HepG2 (cell line): Measurements from ENCODE around the gene TVP23A. TPM values are rescaled to one million over a fixed set of nuclear protein-coding genes. Genes with fewer than 3 reads are reported as not detected.

Experiments used
- ATAC-seq: fragments of 200-7000 bp; cut with Tn5 transposase; 3 replicates; pipeline ENCODE4 v1.9.1; 2020; ENCODE audit warnings: mild to moderate bottlenecking, moderate library complexity
- BruUV-seq: library from RNA; stranded (reverse); fragments of 400-500 nt; replicated peaks from 2 replicates; lab custom pipeline; 2021; lab: Mats Ljungman, UMichigan
- CTCF ChIA-PET: fragments of 300-600 bp; formaldehyde crosslinking; extraction: SDS; loops from one replicate; lab custom pipeline; 2021; ENCODE audit warnings: low total read pairs, inconsistent platforms, low intra/inter-chr PET ratio; lab: Yijun Ruan, JAX
- POLR2A ChIA-PET: fragments of 350-600 bp; sonication (Branson Sonifier 250); formaldehyde crosslinking; loops from one replicate; lab custom pipeline; 2020; ENCODE audit warnings: antibody characterized with exemption, inconsistent platforms; lab: Yijun Ruan, JAX
- DNase-seq: peaks from one replicate; pipeline ENCODE4 v3.0.0-alpha.2; 2015; ENCODE audit warnings: low spot score
- FAIRE-seq: peaks from 3 replicates; lab custom pipeline; 2011; peaks lifted over from hg19 to GRCh38; lab: Jason Lieb, UNC
- H2AFZ ChIP-seq: one replicate; pipeline ENCODE4 v1.6.1; 2011; ENCODE audit warnings: low read length, inconsistent platforms
- H3K27ac ChIP-seq: fragments of 300-600 bp; 3 replicates; pipeline ENCODE4 v1.8.0; 2011; ENCODE audit warnings: mixed run types, mild to moderate bottlenecking, mixed read lengths, low read length, inconsistent platforms; ENCODE audit not compliant: insufficient read depth; ENCODE audit errors: extremely low read length
- H3K27me3 ChIP-seq, 2 experiments: fragments of 200-600 bp in 1 of 2; 2 replicates in 1 of 2; 3 replicates in 1 of 2; pipeline versions ENCODE4 v1.6.0 to v1.8.0; 2011; ENCODE audit warnings: low read length in 2 of 2, mild to moderate bottlenecking in 2 of 2, moderate library complexity in 2 of 2, inconsistent platforms in 1 of 2; ENCODE audit not compliant: insufficient read depth in 2 of 2, control insufficient read depth in 1 of 2
- H3K36me3 ChIP-seq, 2 experiments: fragments of 200-600 bp in 1 of 2; replicated peaks in 1 of 2; 2 replicates in 1 of 2; 3 replicates in 1 of 2; pipeline versions ENCODE4 v1.5.1 to v1.8.0; 2011; ENCODE audit warnings: low read length in 2 of 2, inconsistent platforms in 1 of 2; ENCODE audit not compliant: insufficient read depth in 2 of 2, control insufficient read depth in 1 of 2
- H3K4me1 ChIP-seq: 2 replicates; pipeline ENCODE4 v1.5.1; 2012; ENCODE audit warnings: low read length, inconsistent platforms; ENCODE audit not compliant: insufficient read depth
- H3K4me2 ChIP-seq: 2 replicates; pipeline ENCODE4 v1.6.0; 2011; ENCODE audit warnings: low read depth, low read length, inconsistent platforms
- H3K4me3 ChIP-seq, 3 experiments: fragments of 200-600 bp in 1 of 3; sonication (generic), shearing (Covaris generic) in 1 of 3; replicated peaks in 1 of 3; 2 replicates each; pipeline ENCODE4 v1.5.1; 2011 to 2016; ENCODE audit warnings: low read length in 3 of 3, inconsistent platforms in 2 of 3, low read depth in 2 of 3, mild to moderate bottlenecking in 2 of 3, control low read depth in 1 of 3, mixed read lengths in 1 of 3; ENCODE audit not compliant: insufficient read depth in 1 of 3
- H3K79me2 ChIP-seq: one replicate; pipeline ENCODE4 v1.6.1; 2011; ENCODE audit warnings: low read length, inconsistent platforms; ENCODE audit not compliant: insufficient read depth
- H3K9ac ChIP-seq: 2 replicates; pipeline ENCODE4 v1.6.0; 2011; ENCODE audit warnings: mild to moderate bottlenecking, low read depth, low read length, inconsistent platforms; ENCODE audit not compliant: insufficient read depth
- H3K9me3 ChIP-seq: 2 replicates; pipeline ENCODE4 v1.5.1; 2012; ENCODE audit warnings: mild to moderate bottlenecking, low read length
- H4K20me1 ChIP-seq: 2 replicates; pipeline ENCODE4 v1.6.0; 2011; ENCODE audit warnings: inconsistent platforms, mild to moderate bottlenecking, low read length, moderate library complexity; ENCODE audit not compliant: insufficient read depth
- BRF2 ChIP-seq: sonication (generic); formaldehyde crosslinking; IDR thresholded peaks from 2 replicates; pipeline ENCODE4 v1.8.1; 2022; ENCODE audit warnings: mild to moderate bottlenecking, missing genetic modification reagents
- CENPT ChIP-seq: sonication (generic); formaldehyde crosslinking; IDR thresholded peaks from 2 replicates; pipeline ENCODE4 v1.8.0; 2022; ENCODE audit warnings: low read depth, mild to moderate bottlenecking, moderate library complexity, missing genetic modification reagents
- DR1 ChIP-seq: sonication (generic); formaldehyde crosslinking; IDR thresholded peaks from 2 replicates; pipeline ENCODE4 v1.8.0; 2021; ENCODE audit warnings: mild to moderate bottlenecking, missing genetic modification reagents, inconsistent platforms
- KAT2B ChIP-seq: fragments of 150-350 bp; IDR thresholded peaks from 2 replicates; pipeline ENCODE4 v1.6.1; 2014; ENCODE audit warnings: low read depth, low read length, borderline replicate concordance
- NR2C2 ChIP-seq: sonication (generic); formaldehyde crosslinking; IDR thresholded peaks from 2 replicates; pipeline ENCODE4 v1.4.0; 2020; ENCODE audit warnings: missing genetic modification reagents, mild to moderate bottlenecking, moderate library complexity, borderline replicate concordance
- ONECUT2 ChIP-seq: sonication (generic); formaldehyde crosslinking; IDR thresholded peaks from 2 replicates; pipeline ENCODE4 v1.4.0; 2020; ENCODE audit warnings: missing genetic modification reagents
- PAF1 ChIP-seq: IDR thresholded peaks from 2 replicates; pipeline ENCODE4 v1.6.1; 2016; ENCODE audit warnings: missing genetic modification reagents, missing compliant biosample characterization
- PHF20 ChIP-seq: sonication (generic); formaldehyde crosslinking; IDR thresholded peaks from 2 replicates; pipeline ENCODE4 v1.5.0; 2020; ENCODE audit warnings: mild to moderate bottlenecking, missing genetic modification reagents
- POLR2G ChIP-seq: fragments of 200-400 bp; formaldehyde crosslinking; IDR thresholded peaks from 2 replicates; pipeline ENCODE4 v1.6.1; 2018; ENCODE audit warnings: mild to moderate bottlenecking, low read depth, low read length, moderate library complexity
- REL ChIP-seq: sonication (generic); formaldehyde crosslinking; conservative IDR thresholded peaks from 2 replicates; pipeline ENCODE4 v1.8.0; 2022; ENCODE audit warnings: mild to moderate bottlenecking, missing genetic modification reagents, moderate library complexity
- SATB2 ChIP-seq: sonication (generic); formaldehyde crosslinking; IDR thresholded peaks from 2 replicates; pipeline ENCODE4 v1.5.0; 2020; ENCODE audit warnings: missing genetic modification reagents
- SP140L ChIP-seq: sonication (generic); formaldehyde crosslinking; IDR thresholded peaks from 2 replicates; pipeline ENCODE4 v1.4.0; 2020; ENCODE audit warnings: missing genetic modification reagents, borderline replicate concordance
- TOPORS ChIP-seq: sonication (generic); formaldehyde crosslinking; IDR thresholded peaks from 2 replicates; pipeline ENCODE4 v1.8.0; 2023; ENCODE audit warnings: mild to moderate bottlenecking, missing genetic modification reagents
- TRAFD1 ChIP-seq: sonication (generic); formaldehyde crosslinking; IDR thresholded peaks from 2 replicates; pipeline ENCODE4 v1.5.1; 2020; ENCODE audit warnings: missing genetic modification reagents, mild to moderate bottlenecking, borderline replicate concordance
- ZBTB3 ChIP-seq: sonication (generic); formaldehyde crosslinking; IDR thresholded peaks from 2 replicates; pipeline ENCODE4 v1.4.0; 2020; ENCODE audit warnings: low read depth, mild to moderate bottlenecking, moderate library complexity, missing genetic modification reagents, borderline replicate concordance
- ZBTB42 ChIP-seq: sonication (generic); formaldehyde crosslinking; IDR thresholded peaks from 2 replicates; pipeline ENCODE4 v1.5.0; 2020; ENCODE audit warnings: mild to moderate bottlenecking, missing genetic modification reagents
- ZFP91 ChIP-seq: sonication (generic); formaldehyde crosslinking; IDR thresholded peaks from 2 replicates; pipeline ENCODE4 v1.9.0; 2022; ENCODE audit warnings: missing genetic modification reagents, mild to moderate bottlenecking, borderline replicate concordance
- ZNF543 ChIP-seq: sonication (generic); formaldehyde crosslinking; IDR thresholded peaks from 2 replicates; pipeline ENCODE4 v1.4.0; 2020; ENCODE audit warnings: mild to moderate bottlenecking, missing genetic modification reagents
- ZSCAN22 ChIP-seq: sonication (generic); formaldehyde crosslinking; IDR thresholded peaks from 2 replicates; pipeline ENCODE4 v1.4.0; 2020; ENCODE audit warnings: mild to moderate bottlenecking, missing genetic modification reagents
- WGBS: methylation state at CpG from one replicate; pipeline ENCODE4 v1.1.6; 2017; ENCODE audit warnings: low lambda C conversion rate; 5-methylcytosine and 5-hydroxymethylcytosine counted together
- in situ Hi-C: cut with HindIII; loops from 2 replicates; pipeline ENCODE4 v1.10.0; 2017; ENCODE audit warnings: low pct_unique_long_range_greater_than_20kb; ENCODE audit not compliant: extremely low pct_ligation_motif_present
- intact Hi-C: fragments of 100-400 bp; cut with micrococcal nuclease; formaldehyde crosslinking; loops from one replicate; pipeline ENCODE4 v1.10.0; 2022; ENCODE audit not compliant: unreplicated experiment
- polyA plus RNA-seq, 8 experiments: library from polyadenylated mRNA; depleted of rRNA in 3 of 8; stranded (reverse) in 7 of 8; unstranded in 1 of 8; fragments of >200 nt; fragmentation: Illumina TruSeq in 4 of 8; extraction: Trizol in 4 of 8; gene quantifications; 2 replicates each; pipeline versions ENCODE4 v1.2.1 to v1.2.3, GENCODE V29; 2011 to 2016; ENCODE audit warnings: low read depth in 4 of 8, missing spikeins in 1 of 8, mixed read lengths in 1 of 8; ENCODE audit not compliant: insufficient read depth in 1 of 8
- total RNA-seq, 5 experiments: library from RNA; depleted of rRNA; stranded (reverse); fragments of >200 nt; fragmentation: Illumina TruSeq; extraction: Trizol; gene quantifications; 2 replicates each; pipeline ENCODE4 v1.2.3, GENCODE V29; 2016; ENCODE audit warnings: low read depth in 1 of 5

The TVP23A gene
- total and polyA plus RNA-seq, 2 of the 13 experiments (the other 11 are each of a cell fraction or from before 2014, with no cell fraction given), result not detected

GRCh38 chr16:10867199-10867598 is 48.6 kb upstream of the TVP23A start (continued):
- TF ChIP-seq BRF2 (CRISPR knock-in tag) (no peak), SATB2 (CRISPR knock-in tag) (no peak), TOPORS (CRISPR knock-in tag) (no peak), ZSCAN22 (CRISPR knock-in tag) (no peak), ZNF543 (CRISPR knock-in tag) (no peak), ZFP91 (CRISPR knock-in tag) (no peak), CENPT (CRISPR knock-in tag) (no peak), REL (CRISPR knock-in tag) (no peak), SP140L (no peak)

- BruUV-seq, result no TSS peak
- no peaks in the 10 kb centered on the region for H4K20me1 ChIP-seq
- WGBS, result 36% methylated on average over 13 of the region's 13 CpGs
- H3K27me3 ChIP-seq, result peaks cover 3% of the 10 kb centered on the region in 2 experiments; a peak in 4 of 5 replicates
- POLR2A ChIA-PET, result no interaction called here
- no peak overlapping the region for H2AFZ ChIP-seq
- H3K4me1 ChIP-seq, result peaks cover 33% of the 10 kb centered on the region
- H3K79me2 ChIP-seq, result no peaks in the 10 kb centered on the region
- no peak overlapping the region for H3K4me2 ChIP-seq
- FAIRE-seq (no peak), ATAC-seq (no peak), DNase-seq (no peak)
- no peak overlapping the region for H3K4me3 ChIP-seq
- no peaks in the 10 kb centered on the region for H3K9me3 ChIP-seq
- H3K27ac ChIP-seq, result no peak overlapping the region
- in situ Hi-C loops (no loop called here), intact Hi-C loops (no loop called here)
- H3K9ac ChIP-seq, result no peak overlapping the region
- CTCF ChIA-PET, result no interaction called here
- no peaks in the 10 kb centered on the region for H3K36me3 ChIP-seq
- TF ChIP-seq PHF20 (CRISPR knock-in tag) (no peak), PAF1 (CRISPR knock-in tag) (no peak), ZBTB3 (CRISPR knock-in tag) (no peak), TRAFD1 (CRISPR knock-in tag) (no peak), ONECUT2 (CRISPR knock-in tag) (no peak), POLR2G (no peak), KAT2B (no peak), DR1 (CRISPR knock-in tag) (no peak), NR2C2 (CRISPR knock-in tag) (no peak), ZBTB42 (CRISPR knock-in tag) (no peak)
Measured at GRCh38 chr16:10865991-10866966, 47.7 kb upstream of the TVP23A start.
